ENCODE results near the gene IGF2BP2.

DNA sequence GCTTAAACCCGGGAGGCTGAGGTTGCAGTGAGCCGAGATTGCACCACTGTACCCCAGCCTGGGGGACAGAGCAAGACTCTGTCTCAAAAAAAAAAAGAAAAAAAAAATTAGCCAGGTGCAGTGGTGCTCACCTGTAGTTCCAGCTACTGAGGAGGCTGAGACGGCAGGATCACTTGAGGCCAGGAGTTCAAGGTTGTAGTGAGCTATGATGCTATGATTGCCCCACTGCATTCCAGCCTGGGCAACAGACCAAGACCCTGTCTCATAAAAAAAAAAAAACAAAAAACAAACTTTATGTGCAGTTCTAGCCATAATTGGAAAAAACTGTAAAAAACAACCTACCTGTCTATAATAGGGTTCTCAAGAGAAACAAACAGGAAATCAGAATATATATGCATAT is 39.9 kb upstream of the IGF2BP2 start:
- no peak for TF ChIP-seq POLR2AphosphoS5 (IDR thresholded peaks at IDR 0.05)
- TF ChIP-seq EP300 (IDR thresholded peaks at IDR 0.05): no peak
- TF ChIP-seq POLR2A (IDR thresholded peaks at IDR 0.05): no peak
- TF ChIP-seq, protein P1, sequence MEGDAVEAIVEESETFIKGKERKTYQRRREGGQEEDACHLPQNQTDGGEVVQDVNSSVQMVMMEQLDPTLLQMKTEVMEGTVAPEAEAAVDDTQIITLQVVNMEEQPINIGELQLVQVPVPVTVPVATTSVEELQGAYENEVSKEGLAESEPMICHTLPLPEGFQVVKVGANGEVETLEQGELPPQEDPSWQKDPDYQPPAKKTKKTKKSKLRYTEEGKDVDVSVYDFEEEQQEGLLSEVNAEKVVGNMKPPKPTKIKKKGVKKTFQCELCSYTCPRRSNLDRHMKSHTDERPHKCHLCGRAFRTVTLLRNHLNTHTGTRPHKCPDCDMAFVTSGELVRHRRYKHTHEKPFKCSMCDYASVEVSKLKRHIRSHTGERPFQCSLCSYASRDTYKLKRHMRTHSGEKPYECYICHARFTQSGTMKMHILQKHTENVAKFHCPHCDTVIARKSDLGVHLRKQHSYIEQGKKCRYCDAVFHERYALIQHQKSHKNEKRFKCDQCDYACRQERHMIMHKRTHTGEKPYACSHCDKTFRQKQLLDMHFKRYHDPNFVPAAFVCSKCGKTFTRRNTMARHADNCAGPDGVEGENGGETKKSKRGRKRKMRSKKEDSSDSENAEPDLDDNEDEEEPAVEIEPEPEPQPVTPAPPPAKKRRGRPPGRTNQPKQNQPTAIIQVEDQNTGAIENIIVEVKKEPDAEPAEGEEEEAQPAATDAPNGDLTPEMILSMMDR (IDR thresholded peaks at IDR 0.05): no peak

Measured in upper lobe of left lung (tissue), 4 donors.